ENCODE results near the gene NEK11. TPM values are rescaled to one million over a fixed set of nuclear protein-coding genes. Genes with fewer than 3 reads are reported as not detected.

Gene NEK11
- total RNA-seq, 1 experiment from 2014 or later: 5.0 TPM

- Histone ChIP-seq H3K4me3 (ENCODE audit: low read depth, low read length, poor library complexity, severe bottlenecking) (no peak overlapping the region), H3K36me3 (ENCODE audit: insufficient read depth, low read length, poor library complexity, severe bottlenecking) (no peaks in the 10 kb centered on the region), H3K4me1 (ENCODE audit: insufficient read depth, low read length, poor library complexity, severe bottlenecking) (no peaks in the 10 kb centered on the region), H3K27me3 (replicated peaks; ENCODE audit: insufficient read depth, low read depth, low read length, poor library complexity) (no peaks in the 10 kb centered on the region), H3K27ac (ENCODE audit: low read depth, low read length, poor library complexity, severe bottlenecking) (no peak overlapping the region), H3K9me3 (ENCODE audit: low read depth, low read length, poor library complexity, severe bottlenecking) (no peaks in the 10 kb centered on the region)
- BruUV-seq (replicated peaks): no TSS peak
- POLR2A ChIA-PET (ENCODE audit: low non-redundant PET): no interaction called here
- intact Hi-C loops (cut with micrococcal nuclease; ENCODE audit: unreplicated experiment): no loop called here
- CTCF ChIA-PET: no interaction called here
- no peak for TF ChIP-seq EZH2 (IDR thresholded peaks at IDR 0.05; ENCODE audit: borderline replicate concordance, low read depth, low read length, poor library complexity, severe bottlenecking)
- TF ChIP-seq CTCF (conservative IDR thresholded peaks at IDR 0.05; ENCODE audit: low read depth, low read length): no peak
- DNase-seq (ENCODE audit: low spot score): no peak
These were observed 115.1 kb downstream of the NEK11 start for GRCh38 chr3:131141770-131142169.

- POLR2A ChIA-PET (ENCODE audit: low non-redundant PET): no interaction called here
- Histone ChIP-seq H3K27ac (ENCODE audit: low read depth, low read length, poor library complexity, severe bottlenecking) (no peak overlapping the region), H3K9me3 (ENCODE audit: low read depth, low read length, poor library complexity, severe bottlenecking) (no peaks in the 10 kb centered on the region), H3K36me3 (ENCODE audit: insufficient read depth, low read length, poor library complexity, severe bottlenecking) (no peaks in the 10 kb centered on the region), H3K27me3 (replicated peaks; ENCODE audit: insufficient read depth, low read depth, low read length, poor library complexity) (no peaks in the 10 kb centered on the region), H3K4me3 (ENCODE audit: low read depth, low read length, poor library complexity, severe bottlenecking) (no peak overlapping the region), H3K4me1 (ENCODE audit: insufficient read depth, low read length, poor library complexity, severe bottlenecking) (peaks cover 7% of the 10 kb centered on the region)
- peak; percentile 11 for DNase-seq (ENCODE audit: low spot score)
- intact Hi-C loops (cut with micrococcal nuclease; ENCODE audit: unreplicated experiment): no loop called here
- CTCF ChIA-PET: no interaction called here
- BruUV-seq (replicated peaks): no TSS peak
- TF ChIP-seq EZH2 (IDR thresholded peaks at IDR 0.05; ENCODE audit: borderline replicate concordance, low read depth, low read length, poor library complexity, severe bottlenecking) (no peak), CTCF (conservative IDR thresholded peaks at IDR 0.05; ENCODE audit: low read depth, low read length) (peak; percentile 38)
These were observed 115.9 kb downstream of the NEK11 start for GRCh38 chr3:131142580-131142979.

- H3K9me3 ChIP-seq (ENCODE audit: low read depth, low read length, poor library complexity, severe bottlenecking): no peaks in the 10 kb centered on the region
- H3K36me3 ChIP-seq (ENCODE audit: insufficient read depth, low read length, poor library complexity, severe bottlenecking): no peaks in the 10 kb centered on the region
- H3K4me1 ChIP-seq (ENCODE audit: insufficient read depth, low read length, poor library complexity, severe bottlenecking): peaks cover 10% of the 10 kb centered on the region
- intact Hi-C loops (cut with micrococcal nuclease; ENCODE audit: unreplicated experiment): no loop called here
- TF ChIP-seq CTCF (conservative IDR thresholded peaks at IDR 0.05; ENCODE audit: low read depth, low read length) (no peak), EZH2 (IDR thresholded peaks at IDR 0.05; ENCODE audit: borderline replicate concordance, low read depth, low read length, poor library complexity, severe bottlenecking) (no peak)
- DNase-seq (ENCODE audit: low spot score): no peak
- H3K27ac ChIP-seq (ENCODE audit: low read depth, low read length, poor library complexity, severe bottlenecking): no peak overlapping the region
- ChIA-PET POLR2A (ENCODE audit: low non-redundant PET) (no interaction called here), CTCF (no interaction called here)
- H3K4me3 ChIP-seq (ENCODE audit: low read depth, low read length, poor library complexity, severe bottlenecking): no peak overlapping the region
- BruUV-seq (replicated peaks): no TSS peak
- no peaks in the 10 kb centered on the region for H3K27me3 ChIP-seq (replicated peaks; ENCODE audit: insufficient read depth, low read depth, low read length, poor library complexity)
These were observed 117.1 kb downstream of the NEK11 start for GRCh38 chr3:131143802-131144201.

Data from A673 (cell line).